ENCODE measurements around the gene FH. TPM values are rescaled to one million over a fixed set of nuclear protein-coding genes. Genes with fewer than 3 reads are reported as not detected.

FH gene
- total and polyA plus RNA-seq, 10 of the 15 experiments (the other 5 are each of a cell fraction or from before 2014, with no cell fraction given), result 44.7 to 124 (median 76.2) TPM

DNA sequence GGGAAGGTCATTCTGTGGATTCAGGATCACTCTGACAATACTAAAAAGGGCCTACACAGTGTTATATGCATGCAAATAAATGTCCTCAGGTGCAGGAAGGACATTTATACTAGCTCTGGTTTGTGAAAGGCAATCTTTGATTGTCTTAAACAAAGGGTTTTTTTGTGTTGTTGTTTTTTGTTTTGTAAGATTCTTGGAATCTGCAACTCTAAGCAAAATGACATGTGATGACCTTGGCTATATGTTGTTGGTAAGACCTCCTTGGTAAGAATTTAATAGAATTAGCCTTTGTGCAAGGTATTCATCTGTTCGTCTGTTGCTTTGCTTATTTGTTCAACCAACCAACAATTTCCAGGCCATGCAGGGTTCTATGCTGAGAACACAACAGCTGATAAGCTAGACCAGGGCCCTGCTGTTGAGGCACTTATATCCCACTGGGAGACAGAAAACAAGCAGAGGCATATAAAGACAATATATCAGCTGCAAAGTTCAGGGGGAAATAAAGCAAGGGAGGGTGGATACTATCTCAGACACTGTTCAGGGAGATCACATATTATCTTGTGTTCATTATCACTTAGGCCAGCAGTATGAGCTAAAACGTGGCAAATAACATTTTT lies 60.3 kb downstream of the FH start:
- ATAC-seq (no peak), DNase-seq (ENCODE audit: low read depth, low spot score) (no peak), FAIRE-seq (no peak)
- no peaks in the 10 kb centered on the region for H3K27me3 ChIP-seq (replicated peaks in 1 of 2; ENCODE audit: control insufficient read depth in 2 of 2, insufficient read depth in 2 of 2, low read length in 1 of 2)
- H3K4me1 ChIP-seq (ENCODE audit: control insufficient read depth, insufficient read depth, low read length), result no peaks in the 10 kb centered on the region
- H3K9ac ChIP-seq (ENCODE audit: control insufficient read depth, insufficient read depth, low read length), result no peak overlapping the region
- ChIA-PET SMC1A (ENCODE audit: uncharacterized antibody, unreplicated experiment) (no interaction called here), RAD21 (ENCODE audit: unreplicated experiment) (no interaction called here), POLR2A (no interaction called here), CTCF (no interaction called here)
- 0% methylated on average over 2 of the region's 2 CpGs for WGBS (ENCODE audit: insufficient coverage, insufficient replicate concordance, low lambda C conversion rate, missing lambda C conversion rate)
- no peaks in the 10 kb centered on the region for H3K36me3 ChIP-seq (ENCODE audit: control insufficient read depth in 2 of 2, insufficient read depth in 2 of 2, low read length in 1 of 2)
- no peak overlapping the region for H3K4me2 ChIP-seq (ENCODE audit: control insufficient read depth, insufficient read depth)
- in situ Hi-C loops (cut with MboI) (no loop called here), intact Hi-C loops (cut with micrococcal nuclease; ENCODE audit: unreplicated experiment) (no loop called here)
- BruUV-seq (replicated peaks), result no TSS peak
- H4K20me1 ChIP-seq (ENCODE audit: control insufficient read depth, insufficient read depth), result no peaks in the 10 kb centered on the region
- H3K27ac ChIP-seq (ENCODE audit: control insufficient read depth, insufficient read depth), result no peak overlapping the region
- no peak overlapping the region for H2AFZ ChIP-seq (ENCODE audit: control insufficient read depth, low read depth, low read length)
- H3K4me3 ChIP-seq, result no peak overlapping the region
- H3K79me2 ChIP-seq (ENCODE audit: control insufficient read depth, insufficient read depth, low read length), result no peaks in the 10 kb centered on the region
- H3K9me3 ChIP-seq (replicated peaks; ENCODE audit: control insufficient read depth, insufficient read depth, low read length), result no peaks in the 10 kb centered on the region
- no peak for TF ChIP-seq ZBTB4 (CRISPR knock-in tag; IDR thresholded peaks at IDR 0.05)
- TF ChIP-seq, protein P1, sequence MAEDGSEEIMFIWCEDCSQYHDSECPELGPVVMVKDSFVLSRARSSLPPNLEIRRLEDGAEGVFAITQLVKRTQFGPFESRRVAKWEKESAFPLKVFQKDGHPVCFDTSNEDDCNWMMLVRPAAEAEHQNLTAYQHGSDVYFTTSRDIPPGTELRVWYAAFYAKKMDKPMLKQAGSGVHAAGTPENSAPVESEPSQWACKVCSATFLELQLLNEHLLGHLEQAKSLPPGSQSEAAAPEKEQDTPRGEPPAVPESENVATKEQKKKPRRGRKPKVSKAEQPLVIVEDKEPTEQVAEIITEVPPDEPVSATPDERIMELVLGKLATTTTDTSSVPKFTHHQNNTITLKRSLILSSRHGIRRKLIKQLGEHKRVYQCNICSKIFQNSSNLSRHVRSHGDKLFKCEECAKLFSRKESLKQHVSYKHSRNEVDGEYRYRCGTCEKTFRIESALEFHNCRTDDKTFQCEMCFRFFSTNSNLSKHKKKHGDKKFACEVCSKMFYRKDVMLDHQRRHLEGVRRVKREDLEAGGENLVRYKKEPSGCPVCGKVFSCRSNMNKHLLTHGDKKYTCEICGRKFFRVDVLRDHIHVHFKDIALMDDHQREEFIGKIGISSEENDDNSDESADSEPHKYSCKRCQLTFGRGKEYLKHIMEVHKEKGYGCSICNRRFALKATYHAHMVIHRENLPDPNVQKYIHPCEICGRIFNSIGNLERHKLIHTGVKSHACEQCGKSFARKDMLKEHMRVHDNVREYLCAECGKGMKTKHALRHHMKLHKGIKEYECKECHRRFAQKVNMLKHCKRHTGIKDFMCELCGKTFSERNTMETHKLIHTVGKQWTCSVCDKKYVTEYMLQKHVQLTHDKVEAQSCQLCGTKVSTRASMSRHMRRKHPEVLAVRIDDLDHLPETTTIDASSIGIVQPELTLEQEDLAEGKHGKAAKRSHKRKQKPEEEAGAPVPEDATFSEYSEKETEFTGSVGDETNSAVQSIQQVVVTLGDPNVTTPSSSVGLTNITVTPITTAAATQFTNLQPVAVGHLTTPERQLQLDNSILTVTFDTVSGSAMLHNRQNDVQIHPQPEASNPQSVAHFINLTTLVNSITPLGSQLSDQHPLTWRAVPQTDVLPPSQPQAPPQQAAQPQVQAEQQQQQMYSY (CRISPR knock-in tag; IDR thresholded peaks at IDR 0.05), result no peak
- TF ChIP-seq PML (IDR thresholded peaks at IDR 0.05; ENCODE audit: low read length), result no peak
- no peak for TF ChIP-seq SPI1 (IDR thresholded peaks at IDR 0.05; ENCODE audit: borderline replicate concordance, insufficient read depth, low read depth, low read length)
- TF ChIP-seq SMAD1 (IDR thresholded peaks at IDR 0.05; ENCODE audit: low read depth, partially characterized antibody), result no peak
- TF ChIP-seq, protein P2, sequence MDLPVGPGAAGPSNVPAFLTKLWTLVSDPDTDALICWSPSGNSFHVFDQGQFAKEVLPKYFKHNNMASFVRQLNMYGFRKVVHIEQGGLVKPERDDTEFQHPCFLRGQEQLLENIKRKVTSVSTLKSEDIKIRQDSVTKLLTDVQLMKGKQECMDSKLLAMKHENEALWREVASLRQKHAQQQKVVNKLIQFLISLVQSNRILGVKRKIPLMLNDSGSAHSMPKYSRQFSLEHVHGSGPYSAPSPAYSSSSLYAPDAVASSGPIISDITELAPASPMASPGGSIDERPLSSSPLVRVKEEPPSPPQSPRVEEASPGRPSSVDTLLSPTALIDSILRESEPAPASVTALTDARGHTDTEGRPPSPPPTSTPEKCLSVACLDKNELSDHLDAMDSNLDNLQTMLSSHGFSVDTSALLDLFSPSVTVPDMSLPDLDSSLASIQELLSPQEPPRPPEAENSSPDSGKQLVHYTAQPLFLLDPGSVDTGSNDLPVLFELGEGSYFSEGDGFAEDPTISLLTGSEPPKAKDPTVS (IDR thresholded peaks at IDR 0.05; ENCODE audit: low read depth, low read length), result no peak
- TF ChIP-seq GATAD2B (conservative IDR thresholded peaks at IDR 0.05; ENCODE audit: low read depth), result no peak
- no peak for TF ChIP-seq POLR2A (IDR thresholded peaks at IDR 0.05; ENCODE audit: low read depth, low read length)
- TF ChIP-seq, protein P3, sequence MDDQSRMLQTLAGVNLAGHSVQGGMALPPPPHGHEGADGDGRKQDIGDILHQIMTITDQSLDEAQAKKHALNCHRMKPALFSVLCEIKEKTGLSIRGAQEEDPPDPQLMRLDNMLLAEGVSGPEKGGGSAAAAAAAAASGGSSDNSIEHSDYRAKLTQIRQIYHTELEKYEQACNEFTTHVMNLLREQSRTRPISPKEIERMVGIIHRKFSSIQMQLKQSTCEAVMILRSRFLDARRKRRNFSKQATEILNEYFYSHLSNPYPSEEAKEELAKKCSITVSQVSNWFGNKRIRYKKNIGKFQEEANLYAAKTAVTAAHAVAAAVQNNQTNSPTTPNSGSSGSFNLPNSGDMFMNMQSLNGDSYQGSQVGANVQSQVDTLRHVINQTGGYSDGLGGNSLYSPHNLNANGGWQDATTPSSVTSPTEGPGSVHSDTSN (IDR thresholded peaks at IDR 0.05; ENCODE audit: insufficient replicate concordance, low read depth, low read length), result no peak
- no peak for TF ChIP-seq SKIL (IDR thresholded peaks at IDR 0.05; ENCODE audit: low read depth, poor library complexity, severe bottlenecking)
